Left ventricle myocardium inferior (tissue), 1 donor: Measurements from ENCODE around the gene TSPAN31. TPM values are rescaled to one million over a fixed set of nuclear protein-coding genes. Genes with fewer than 3 reads are reported as not detected.

Experiments used
- DNase-seq: peaks from one replicate; pipeline ENCODE4 v3.0.0-alpha.2; 2020
- H3K27ac ChIP-seq: fragments of 200-600 bp; replicated peaks from 2 replicates; pipeline ENCODE4 v1.8.0; 2021
- H3K27me3 ChIP-seq: fragments of 200-600 bp; 2 replicates; pipeline ENCODE4 v1.8.0; 2021; ENCODE audit warnings: low read depth
- H3K36me3 ChIP-seq: fragments of 200-600 bp; 2 replicates; pipeline ENCODE4 v1.8.0; 2021
- H3K4me1 ChIP-seq: fragments of 200-600 bp; 2 replicates; pipeline ENCODE4 v1.8.0; 2021
- H3K4me3 ChIP-seq: fragments of 200-600 bp; 2 replicates; pipeline ENCODE4 v1.8.0; 2021; ENCODE audit warnings: mild to moderate bottlenecking, moderate library complexity
- H3K9me3 ChIP-seq: fragments of 200-600 bp; replicated peaks from 2 replicates; pipeline ENCODE4 v1.8.0; 2021
- intact Hi-C: fragments of 100-400 bp; cut with micrococcal nuclease; formaldehyde crosslinking; loops from one replicate; pipeline ENCODE4 v1.11.0; 2022
- total RNA-seq: library from RNA; stranded (reverse); fragmentation: NEBNext Ultra II Directional; extraction: Animal tissue kit (Norgen Biotek cat#: 25700); gene quantifications from one replicate; pipeline ENCODE4 v1.2.1, GENCODE V29; 2021
- TF ChIP-seq, protein P1 (sequence below): fragments of 200-600 bp; IDR thresholded peaks from 2 replicates; pipeline ENCODE4 v1.8.0; 2021; ENCODE audit warnings: antibody characterized with exemption, mild to moderate bottlenecking, borderline replicate concordance
- donor health status: DM: no; HTN: yes; CAD: no; lungs with severe emphysema.

The TSPAN31 gene
- total RNA-seq, 1 donor from 2014 or later: 27.2 TPM

DNA sequence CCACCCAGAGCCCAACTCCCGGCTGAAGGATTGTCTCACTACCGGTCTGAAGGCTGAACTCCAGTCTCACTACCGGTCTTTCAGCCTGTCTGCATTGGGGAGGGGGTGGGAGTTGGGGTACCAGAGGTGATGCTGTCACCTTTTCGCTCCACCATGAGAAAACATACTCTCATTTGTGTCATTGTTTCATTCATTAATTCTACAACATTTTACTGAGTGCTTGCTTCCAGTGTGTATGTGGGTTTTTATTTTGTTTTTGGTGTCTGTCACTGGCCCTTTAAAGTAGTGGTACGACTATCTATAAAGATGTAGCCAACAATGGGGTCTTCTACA lies 7.8 kb downstream of the TSPAN31 start:
- TF ChIP-seq, protein P1, sequence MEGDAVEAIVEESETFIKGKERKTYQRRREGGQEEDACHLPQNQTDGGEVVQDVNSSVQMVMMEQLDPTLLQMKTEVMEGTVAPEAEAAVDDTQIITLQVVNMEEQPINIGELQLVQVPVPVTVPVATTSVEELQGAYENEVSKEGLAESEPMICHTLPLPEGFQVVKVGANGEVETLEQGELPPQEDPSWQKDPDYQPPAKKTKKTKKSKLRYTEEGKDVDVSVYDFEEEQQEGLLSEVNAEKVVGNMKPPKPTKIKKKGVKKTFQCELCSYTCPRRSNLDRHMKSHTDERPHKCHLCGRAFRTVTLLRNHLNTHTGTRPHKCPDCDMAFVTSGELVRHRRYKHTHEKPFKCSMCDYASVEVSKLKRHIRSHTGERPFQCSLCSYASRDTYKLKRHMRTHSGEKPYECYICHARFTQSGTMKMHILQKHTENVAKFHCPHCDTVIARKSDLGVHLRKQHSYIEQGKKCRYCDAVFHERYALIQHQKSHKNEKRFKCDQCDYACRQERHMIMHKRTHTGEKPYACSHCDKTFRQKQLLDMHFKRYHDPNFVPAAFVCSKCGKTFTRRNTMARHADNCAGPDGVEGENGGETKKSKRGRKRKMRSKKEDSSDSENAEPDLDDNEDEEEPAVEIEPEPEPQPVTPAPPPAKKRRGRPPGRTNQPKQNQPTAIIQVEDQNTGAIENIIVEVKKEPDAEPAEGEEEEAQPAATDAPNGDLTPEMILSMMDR: no peak
- Histone ChIP-seq H3K4me3 (peak overlapping the region; percentile 81), H3K27me3 (no peaks in the 10 kb centered on the region), H3K36me3 (peaks cover 37% of the 10 kb centered on the region), H3K9me3 (no peaks in the 10 kb centered on the region), H3K4me1 (peaks cover 53% of the 10 kb centered on the region), H3K27ac (peak overlapping the region; percentile 92)
- DNase-seq: no peak
- intact Hi-C loops: no loop called here

DNA sequence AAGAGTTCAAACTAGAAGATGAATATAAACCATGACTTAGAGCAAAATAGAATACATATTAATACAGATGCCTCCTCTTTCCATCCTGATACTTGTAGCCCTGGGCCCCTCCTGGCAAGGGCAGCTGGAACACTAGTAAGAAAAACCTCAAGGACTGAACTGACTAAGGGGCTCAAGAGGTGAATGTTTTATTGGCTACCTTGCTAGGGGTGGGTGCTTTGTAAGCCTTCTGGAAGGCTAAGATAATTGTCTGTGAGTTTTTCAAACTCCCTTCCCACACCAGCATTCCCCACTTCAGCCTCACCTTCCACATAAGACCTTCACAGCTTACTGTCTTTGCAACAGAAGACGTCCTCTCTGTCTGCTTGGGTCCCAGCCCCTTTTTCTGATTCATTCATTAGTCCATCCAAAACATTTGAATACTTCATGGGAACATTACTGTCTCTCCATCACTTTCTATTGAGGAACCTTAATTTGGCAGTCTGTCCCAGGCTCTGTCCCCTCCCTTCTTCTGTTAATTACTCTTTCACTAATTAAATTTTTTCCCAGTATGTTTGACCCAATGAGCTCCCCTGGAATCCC lies 9.0 kb downstream of the TSPAN31 start:
- TF ChIP-seq, protein P1: no peak
- no peak for DNase-seq
- intact Hi-C loops: no loop called here
- Histone ChIP-seq H3K27me3 (no peaks in the 10 kb centered on the region), H3K9me3 (no peaks in the 10 kb centered on the region), H3K4me3 (no peak overlapping the region), H3K4me1 (peaks cover 53% of the 10 kb centered on the region), H3K36me3 (peaks cover 37% of the 10 kb centered on the region), H3K27ac (peak overlapping the region; percentile 22)

DNA sequence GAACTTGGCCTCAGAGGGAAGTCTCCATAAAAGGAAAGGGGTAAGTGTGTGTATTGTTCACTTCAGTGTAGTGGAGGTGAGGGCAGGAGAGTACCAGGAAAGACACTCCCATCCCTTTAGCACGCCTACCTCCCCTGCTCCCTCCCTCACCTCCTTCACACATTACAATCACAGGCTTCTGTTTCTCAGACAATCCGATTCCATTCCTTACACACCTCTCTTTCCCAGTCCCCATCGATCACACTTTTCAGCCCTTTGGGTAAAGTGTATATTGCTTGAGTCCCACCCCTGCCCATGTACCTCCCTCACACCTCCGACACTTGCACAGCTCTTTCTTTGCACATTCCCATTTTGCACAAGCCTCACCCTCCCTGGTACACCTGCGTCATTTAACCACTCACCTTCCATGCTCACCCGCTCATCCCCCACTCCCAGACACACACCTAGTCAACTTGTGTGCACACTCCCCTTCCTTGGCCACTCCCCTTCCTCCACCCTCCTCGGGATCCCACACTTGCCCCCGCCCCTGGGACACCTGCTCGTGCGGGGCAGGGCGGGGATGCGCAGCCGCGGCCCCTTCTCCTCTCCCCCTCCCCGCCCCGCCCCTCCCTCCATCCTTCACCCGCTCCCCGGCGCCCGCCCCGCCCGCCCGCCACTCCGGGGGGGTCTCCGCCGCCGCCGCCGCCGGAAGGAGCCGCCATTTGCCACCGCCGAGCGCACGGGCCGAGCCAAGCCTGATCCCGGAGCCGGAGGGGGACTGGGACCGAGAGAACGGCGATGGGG lies 9.8 kb downstream of the TSPAN31 start, which contains the start of gene MARCHF9:
TSS of gene MARCHF9 (plus strand) at position 693 of the 783 bp plus-strand sequence. CDS start 426 bp downstream, outside the sequence.
- H3K4me3 ChIP-seq: peak within 1 kb of the TSS; percentile 82
- DNase-seq: peak; percentile 59
- peak within 1 kb of the TSS; percentile 71 for H3K27ac ChIP-seq
- no peaks in the 10 kb centered on the region for H3K9me3 ChIP-seq
- TF ChIP-seq, protein P1: no peak
- peaks cover 34% of the 10 kb centered on the region for H3K36me3 ChIP-seq
- peaks cover 53% of the 10 kb centered on the region for H3K4me1 ChIP-seq
- H3K27me3 ChIP-seq: no peaks in the 10 kb centered on the region
- intact Hi-C loops: no loop called here

DNA sequence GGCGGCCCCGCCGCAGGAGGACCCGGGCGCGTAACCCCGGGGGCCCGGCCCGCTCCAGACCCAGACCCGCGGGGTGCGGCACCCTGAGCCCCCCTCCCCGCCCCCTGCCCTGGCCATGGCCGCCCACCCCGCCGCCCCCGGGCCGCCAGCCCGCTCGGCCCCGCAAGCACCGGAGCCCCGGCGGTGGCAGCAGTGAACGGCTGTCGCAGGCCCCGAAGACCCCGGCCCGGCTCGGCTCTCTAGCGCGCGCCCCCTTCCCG lies 10.3 kb downstream of the TSPAN31 start:
- H3K4me3 ChIP-seq: peak overlapping the region; percentile 82
- H3K27me3 ChIP-seq: no peaks in the 10 kb centered on the region
- TF ChIP-seq, protein P1: no peak
- peaks cover 53% of the 10 kb centered on the region for H3K4me1 ChIP-seq
- intact Hi-C loops: no loop called here
- peak overlapping the region; percentile 71 for H3K27ac ChIP-seq
- no peaks in the 10 kb centered on the region for H3K9me3 ChIP-seq
- DNase-seq: no peak
- H3K36me3 ChIP-seq: peaks cover 29% of the 10 kb centered on the region

DNA sequence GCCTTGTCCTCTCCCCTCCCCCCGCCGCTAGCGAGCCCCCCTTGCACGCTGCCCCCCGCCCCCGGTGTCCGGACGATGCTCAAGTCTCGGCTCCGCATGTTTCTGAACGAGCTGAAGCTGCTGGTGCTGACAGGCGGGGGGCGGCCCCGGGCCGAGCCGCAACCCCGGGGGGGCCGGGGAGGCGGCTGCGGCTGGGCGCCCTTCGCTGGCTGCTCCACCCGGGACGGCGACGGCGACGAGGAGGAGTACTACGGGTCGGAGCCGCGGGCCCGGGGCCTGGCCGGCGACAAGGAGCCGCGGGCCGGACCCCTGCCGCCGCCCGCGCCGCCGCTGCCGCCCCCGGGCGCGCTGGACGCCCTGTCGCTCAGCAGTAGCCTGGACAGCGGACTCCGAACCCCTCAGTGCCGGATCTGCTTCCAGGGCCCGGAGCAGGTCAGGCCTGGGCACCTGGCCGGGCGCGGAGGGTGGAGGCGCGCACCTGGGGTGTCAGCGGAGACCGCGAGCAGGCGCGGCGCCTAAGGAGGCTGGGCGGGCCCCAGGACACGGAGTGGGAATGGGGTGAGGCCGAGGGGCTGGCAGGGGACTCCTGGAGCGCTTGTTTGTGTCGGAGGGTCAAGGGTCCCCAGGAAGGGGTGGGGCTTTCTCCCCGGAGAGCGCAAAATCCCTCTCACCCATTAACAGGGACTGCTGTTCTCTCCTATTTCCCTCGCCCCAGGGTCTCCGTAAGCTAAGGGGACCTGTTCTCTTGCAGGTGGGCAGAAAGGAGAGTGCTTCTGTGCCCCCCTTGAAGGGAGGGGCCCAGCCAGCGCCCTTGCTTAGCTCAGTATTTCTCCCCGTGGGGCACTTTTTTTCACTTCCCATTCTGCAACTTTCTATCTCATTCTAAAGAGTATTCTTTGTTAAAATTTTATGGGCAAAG lies 10.9 kb downstream of the TSPAN31 start:
- Histone ChIP-seq H3K4me1 (peaks cover 50% of the 10 kb centered on the region), H3K9me3 (no peaks in the 10 kb centered on the region), H3K27me3 (no peaks in the 10 kb centered on the region), H3K27ac (peak overlapping the region; percentile 71), H3K4me3 (peak overlapping the region; percentile 82), H3K36me3 (peaks cover 23% of the 10 kb centered on the region)
- DNase-seq: peak; percentile 28
- intact Hi-C loops: no loop called here
- TF ChIP-seq, protein P1: no peak
